22Rv1 (cell line): ENCODE measurements around the gene CROCC2.

Experiments used
- CTCF ChIP-seq: fragments of 450-650 bp; IDR thresholded peaks from 2 replicates; pipeline ENCODE4 v1.5.1; 2017; ENCODE audit warnings: mild to moderate bottlenecking
- ZFX ChIP-seq: fragments of 450-650 bp; IDR thresholded peaks from 2 replicates; pipeline ENCODE4 v1.6.1; 2017; ENCODE audit warnings: antibody characterized with exemption, borderline replicate concordance

- TF ChIP-seq CTCF: no peak
- no peak for TF ChIP-seq ZFX
Measured at GRCh38 chr2:240948905-240949790, 43.0 kb downstream of the CROCC2 start.
